GM19395 (cell line): Measurements from ENCODE around the gene GALNT9.

ENCODE experiments used
- ATAC-seq: cut with Tn5 transposase; IDR thresholded peaks from one replicate; pipeline ENCODE4 v1.9.1; 2021; ENCODE audit warnings: mild to moderate bottlenecking, moderate library complexity; ENCODE audit not compliant: unreplicated experiment

GALNT9 gene

DNA sequence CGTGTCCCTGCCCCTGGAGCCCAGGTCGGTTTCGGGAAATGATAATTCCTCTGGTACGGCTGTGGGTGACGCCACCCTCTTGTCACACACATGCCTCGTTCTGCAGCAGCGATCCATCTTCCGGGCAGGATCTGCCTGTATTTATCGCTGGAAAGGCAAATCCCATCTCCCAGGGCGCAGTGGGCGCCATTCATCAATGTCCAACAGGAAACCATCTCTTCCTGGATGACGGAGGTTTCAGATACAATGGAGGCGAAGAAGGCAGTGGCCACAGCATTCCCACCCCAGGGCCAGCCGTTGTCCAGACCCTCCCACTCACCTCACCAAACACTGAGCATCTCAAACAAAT, 110.9 kb downstream of the GALNT9 start:
- no peak for ATAC-seq

- ATAC-seq = no peak
Observed at GRCh38 chr12:132217800-132218526, 111.4 kb downstream of the GALNT9 start.

DNA sequence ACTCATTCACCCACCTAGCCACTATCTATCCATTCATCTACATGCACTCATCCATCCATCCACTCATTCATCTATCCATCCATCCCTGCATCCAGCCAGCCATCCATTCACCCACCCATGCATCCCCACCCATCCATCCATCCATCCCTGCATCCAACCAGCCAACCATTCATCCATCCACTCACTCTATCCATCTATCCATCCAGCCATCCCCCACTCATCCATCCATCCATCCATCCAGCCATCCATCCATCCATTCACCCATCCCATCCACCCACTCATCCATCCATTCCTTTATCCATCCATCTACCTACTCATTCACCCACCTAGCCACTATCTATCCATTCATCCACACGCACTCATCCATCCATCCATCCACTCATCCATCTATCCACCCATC, 112.0 kb downstream of the GALNT9 start:
- ATAC-seq = no peak

GRCh38 chr12:132216354-132216987, 112.9 kb downstream of the GALNT9 start:
- ATAC-seq = no peak

DNA sequence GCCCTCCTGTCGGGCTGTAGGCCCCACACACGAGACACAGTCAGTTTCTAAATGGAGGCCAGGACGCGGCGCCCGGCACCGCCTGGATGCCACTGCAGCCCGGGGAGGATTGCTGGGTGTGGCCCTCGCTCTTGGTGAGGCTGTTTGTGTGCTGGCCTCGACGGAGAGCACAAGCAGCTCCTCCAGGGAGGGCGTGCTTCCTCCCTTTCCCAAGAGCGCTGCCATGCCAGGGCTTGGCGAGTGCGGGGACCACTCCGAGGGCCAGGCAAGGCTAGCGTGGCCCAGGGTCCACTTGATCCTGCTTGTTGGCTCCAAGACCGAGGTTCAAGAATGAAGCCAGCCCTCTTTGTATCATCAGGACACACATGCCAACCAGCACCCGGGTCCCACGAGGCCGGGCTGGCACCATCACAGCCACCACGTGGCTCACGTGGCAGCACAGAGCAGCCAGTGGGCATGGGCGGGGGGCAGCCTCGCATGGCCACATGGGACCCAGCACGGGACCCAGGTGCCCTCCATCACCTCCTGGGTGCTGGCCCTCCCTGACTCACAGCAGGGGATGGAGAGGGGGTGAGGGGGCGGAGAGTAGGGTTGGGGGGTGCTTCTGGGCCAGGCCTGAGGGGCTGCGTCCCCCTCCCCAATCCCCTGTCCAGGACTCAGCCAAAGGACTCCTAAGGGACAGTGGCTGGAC, 113.9 kb downstream of the GALNT9 start:
- ATAC-seq = no peak

GRCh38 chr12:132214891-132215290, 114.5 kb downstream of the GALNT9 start:
- ATAC-seq = no peak

DNA sequence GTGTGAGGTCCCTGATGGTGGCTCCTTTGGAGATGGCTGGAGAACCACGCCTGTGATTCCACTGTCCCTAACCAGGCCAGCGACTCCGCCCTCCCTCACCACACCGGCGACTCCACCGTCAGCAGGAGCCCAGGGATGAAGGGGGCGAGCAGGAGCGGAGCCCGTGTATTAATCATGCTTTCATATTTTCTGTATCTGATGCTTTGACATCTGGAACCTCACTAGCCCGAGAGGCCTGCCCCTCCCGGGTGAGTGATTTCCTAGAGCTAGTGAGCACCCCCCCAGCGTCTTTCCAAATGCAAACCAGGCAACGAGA, 115.3 kb downstream of the GALNT9 start:
- no peak for ATAC-seq

GRCh38 chr12:132213359-132214160, 115.8 kb downstream of the GALNT9 start:
- ATAC-seq = no peak

DNA sequence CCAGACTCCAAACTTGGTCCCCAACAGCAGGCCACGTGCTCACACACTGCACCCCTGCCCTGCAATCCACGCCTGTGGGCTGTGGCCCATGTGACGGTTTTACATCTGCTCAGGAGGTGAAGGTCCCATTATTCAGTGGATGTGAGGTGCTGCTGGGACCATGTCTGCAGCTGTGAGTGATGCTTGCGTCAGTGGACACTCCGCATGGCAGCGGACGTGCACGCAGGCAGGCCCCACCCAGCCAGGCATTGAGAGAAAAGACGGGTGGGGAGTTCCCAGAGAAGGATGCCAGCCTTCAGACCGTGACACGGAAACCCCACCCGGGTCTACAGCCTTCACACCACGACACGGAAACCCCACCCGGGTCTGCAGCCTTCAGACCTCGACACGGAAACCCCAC, 117.6 kb downstream of the GALNT9 start:
- ATAC-seq = no peak

- ATAC-seq = no peak
Observed at GRCh38 chr12:132211326-132211725, 118.1 kb downstream of the GALNT9 start.

DNA sequence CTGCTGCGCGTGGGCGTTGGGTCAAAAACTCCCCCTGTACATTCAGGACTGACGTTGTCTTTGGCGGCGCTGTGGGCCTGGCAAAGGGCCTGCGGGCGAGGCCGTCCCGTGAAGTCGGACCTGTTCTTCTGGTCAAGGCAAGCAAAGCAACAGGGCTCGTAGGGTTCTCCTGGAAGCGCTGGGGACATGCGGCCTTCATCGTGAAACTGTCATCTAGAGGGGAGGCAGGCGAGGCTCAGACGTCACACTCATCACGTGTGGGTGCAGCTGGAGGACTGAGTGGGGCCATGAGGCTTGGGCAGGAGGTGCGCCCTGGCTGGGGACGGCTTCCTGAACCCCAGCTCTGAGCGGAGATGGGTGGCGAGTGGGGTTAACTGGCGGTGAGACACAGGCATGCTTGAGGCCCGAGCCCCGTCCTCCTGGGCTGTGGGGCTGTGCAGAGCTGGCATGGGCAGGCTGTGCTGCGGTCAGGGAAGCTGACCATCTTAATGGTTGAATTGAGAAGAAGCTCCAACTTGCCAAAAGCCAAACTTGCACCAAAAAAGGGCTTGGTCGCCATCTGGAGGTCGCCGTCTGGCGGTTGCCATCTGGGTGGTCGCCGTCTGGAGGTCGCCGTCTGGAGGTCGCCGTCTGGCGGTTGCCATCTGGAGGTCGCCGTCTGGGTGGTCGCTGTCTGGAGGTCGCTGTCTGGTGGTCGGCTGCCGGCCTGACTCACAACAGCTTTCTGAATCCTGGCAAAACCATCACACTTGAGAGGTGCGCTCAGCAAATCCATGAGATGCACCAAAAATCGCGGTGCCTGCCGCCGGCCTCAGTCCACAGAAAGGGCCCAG, 119.0 kb downstream of the GALNT9 start:
- no peak for ATAC-seq

DNA sequence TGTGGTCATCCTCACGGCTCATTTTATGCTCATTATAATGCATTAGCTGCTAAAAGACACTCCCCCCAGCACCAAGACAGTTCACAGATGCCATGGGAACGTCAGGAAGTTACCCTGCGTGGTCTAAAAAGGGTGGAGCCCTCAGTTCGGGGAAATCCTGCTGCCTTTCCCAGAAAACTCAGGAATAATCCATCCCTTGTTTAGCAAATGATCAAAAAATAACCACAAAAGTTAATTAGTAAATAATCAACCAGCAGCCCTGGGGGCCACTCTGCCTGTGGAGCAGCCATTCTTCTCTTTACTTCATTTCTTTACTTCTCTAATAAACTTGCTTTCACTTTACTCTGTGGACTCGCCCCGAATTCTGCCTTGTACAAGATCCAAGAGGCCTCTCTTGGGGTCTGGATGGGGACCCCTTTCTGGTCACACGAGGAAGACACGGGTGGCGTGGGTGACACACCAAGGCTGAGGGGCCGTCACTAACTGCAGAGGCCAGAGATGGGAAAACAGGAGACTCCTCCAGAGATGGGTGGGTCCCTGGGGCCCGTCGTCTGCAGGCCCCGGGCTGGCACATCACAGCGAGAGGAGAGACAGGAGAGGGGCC, 119.7 kb downstream of the GALNT9 start:
- ATAC-seq = no peak

GRCh38 chr12:132208153-132208823, 121.1 kb downstream of the GALNT9 start:
- no peak for ATAC-seq

DNA sequence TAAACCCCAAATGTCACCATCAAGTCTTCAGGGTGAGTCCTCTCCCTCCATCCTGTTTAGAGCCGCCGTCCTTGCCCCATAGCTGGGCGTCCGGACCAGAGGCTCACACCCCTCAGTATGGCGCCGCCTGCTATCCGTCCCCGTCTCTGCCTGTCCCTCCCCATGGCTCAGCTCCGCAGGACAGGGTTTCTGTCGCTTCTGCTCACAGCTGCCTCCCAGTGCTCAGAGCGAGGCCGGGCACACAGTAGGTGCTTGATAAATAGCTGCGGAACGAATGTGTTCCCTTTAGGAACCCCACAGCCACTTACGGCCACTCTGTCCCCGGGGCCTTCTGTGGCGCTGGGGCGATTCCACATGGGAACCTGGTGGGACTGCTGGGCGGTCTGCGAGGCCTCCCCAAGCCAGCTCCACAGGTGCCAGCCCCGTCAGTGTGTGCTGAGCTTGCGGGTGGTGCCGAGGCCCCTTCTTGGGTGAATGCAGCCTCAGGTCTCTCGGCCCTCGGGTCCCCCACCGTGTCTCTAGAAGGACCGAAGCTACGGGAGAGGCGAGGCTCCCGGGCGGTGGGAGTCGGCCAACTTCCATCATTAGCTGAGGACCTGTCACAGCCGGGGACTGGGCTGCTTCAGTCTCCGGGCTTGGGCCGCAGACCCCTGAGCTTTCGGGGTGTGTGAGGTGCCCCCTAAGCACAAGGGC, 122.2 kb downstream of the GALNT9 start:
- no peak for ATAC-seq

DNA sequence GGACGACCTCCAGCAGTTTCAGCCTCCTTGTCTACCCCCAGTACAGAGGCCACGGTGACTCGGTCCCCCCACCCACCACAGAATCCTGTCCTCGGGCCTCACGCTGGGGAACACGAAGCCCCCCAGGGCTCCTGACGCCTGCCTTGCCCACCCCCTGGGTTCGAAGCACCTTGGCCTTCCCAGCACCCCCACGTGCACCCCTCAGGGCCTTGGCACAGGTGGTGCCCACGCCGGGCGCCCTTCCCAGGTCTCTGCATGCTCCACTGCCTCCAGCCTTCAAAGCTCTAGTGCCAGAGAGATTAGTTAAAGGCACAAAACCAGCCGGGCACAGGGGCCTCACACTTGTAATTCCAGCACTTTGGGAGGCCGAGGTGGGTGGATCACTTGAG, 123.3 kb downstream of the GALNT9 start:
- ATAC-seq = no peak

GRCh38 chr12:132205271-132206045, 123.9 kb downstream of the GALNT9 start:
- no peak for ATAC-seq

GRCh38 chr12:132204793-132205270, 124.6 kb downstream of the GALNT9 start:
- ATAC-seq = no peak

DNA sequence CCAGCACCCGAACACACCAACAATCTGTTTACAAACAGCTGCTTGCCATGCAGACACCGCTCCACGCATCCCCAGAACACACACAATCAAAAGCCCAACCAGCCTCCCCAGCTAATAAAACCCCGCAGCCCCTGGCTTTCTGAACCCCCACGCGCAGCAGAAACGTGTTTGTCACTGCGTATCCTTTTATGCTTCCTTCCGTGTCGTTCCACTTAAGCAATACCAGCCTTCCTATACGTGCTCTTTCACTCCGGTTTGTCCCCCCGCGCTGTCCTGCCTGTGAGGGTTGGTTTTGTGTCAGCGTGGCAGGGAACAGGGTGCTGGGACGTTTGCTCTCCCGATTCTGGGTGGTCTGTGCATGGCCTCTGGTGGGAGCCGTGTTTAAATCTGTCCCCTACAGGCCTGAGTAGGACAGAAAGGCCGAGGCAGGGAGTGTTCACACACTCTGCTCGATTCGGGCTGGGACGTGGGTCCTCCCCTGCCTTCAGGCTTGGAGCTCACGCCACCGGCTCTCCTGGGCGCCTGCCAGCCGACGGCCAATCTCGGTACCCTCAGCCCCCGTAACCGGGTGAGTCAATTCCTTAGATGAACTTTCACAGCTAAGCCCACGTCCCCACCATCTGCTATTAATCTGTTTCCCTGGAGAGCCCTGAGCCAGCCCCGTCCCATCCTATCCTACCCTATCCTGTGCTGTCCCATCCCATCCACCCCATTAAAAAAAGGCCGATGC, 125.2 kb downstream of the GALNT9 start:
- no peak for ATAC-seq
